Vagina (tissue), 2 donors: ENCODE measurements around the gene LDLRAD3. TPM values are rescaled to one million over a fixed set of nuclear protein-coding genes. Genes with fewer than 3 reads are reported as not detected.

Source experiments
- DNase-seq, 2 donors: peaks; one replicate each; pipeline ENCODE4 v3.0.0-alpha.2; 2017; ENCODE audit errors: extremely low spot score in 2 of 2
- H3K27ac ChIP-seq: fragments of 200-600 bp; sonication (generic); one replicate; pipeline ENCODE4 v1.5.1; 2019
- H3K27me3 ChIP-seq: fragments of 200-600 bp; sonication (generic); one replicate; pipeline ENCODE4 v1.5.1; 2019
- H3K36me3 ChIP-seq, 2 donors: fragments of 200-600 bp; sonication (generic); one replicate each; pipeline ENCODE4 v1.5.1; 2017 to 2019
- H3K4me1 ChIP-seq: fragments of 200-600 bp; sonication (generic); one replicate; pipeline ENCODE4 v1.5.1; 2019
- H3K4me3 ChIP-seq, 2 donors: fragments of 200-600 bp; sonication (generic); 1 replicate in 1 of 2; 2 replicates in 1 of 2; pipeline ENCODE4 v1.5.1; 2016 to 2019
- H3K9me3 ChIP-seq: fragments of 200-600 bp; sonication (generic); one replicate; pipeline ENCODE4 v1.5.1; 2019
- CTCF ChIP-seq, 3 experiments: fragments of 450-650 bp in 2 of 3; fragments of 200-600 bp in 1 of 3; sonication (generic) in 1 of 3; IDR thresholded peaks; one replicate each; pipeline ENCODE4 v1.5.1; 2017 to 2019; ENCODE audit warnings: antibody characterized with exemption in 3 of 3, mild to moderate bottlenecking in 2 of 3, moderate library complexity in 2 of 3
- POLR2A ChIP-seq, 2 donors: fragments of 450-650 bp; IDR thresholded peaks; one replicate each; pipeline ENCODE4 v1.6.1; 2017; ENCODE audit warnings: antibody characterized with exemption in 2 of 2, mild to moderate bottlenecking in 2 of 2, moderate library complexity in 2 of 2
- POLR2AphosphoS5 ChIP-seq, 2 donors: sonication (generic); formaldehyde crosslinking; IDR thresholded peaks; one replicate each; pipeline ENCODE4 v1.9.0; 2017; ENCODE audit warnings: antibody characterized with exemption in 2 of 2, mild to moderate bottlenecking in 2 of 2, low read depth in 1 of 2; ENCODE audit not compliant: insufficient read depth in 1 of 2
- intact Hi-C: fragments of 100-400 bp; cut with DNase I; formaldehyde crosslinking; loops from one replicate; pipeline ENCODE4 v1.15.1; 2023
- total RNA-seq: library from RNA; depleted of rRNA; stranded (reverse); fragments of >200 nt; gene quantifications from one replicate; pipeline ENCODE4 v1.2.3, GENCODE V29; 2016

Gene LDLRAD3
- total RNA-seq, 1 donor from 2014 or later, result 34.4 TPM

GRCh38 chr11:36146437-36146836 lies 202.6 kb downstream of the LDLRAD3 start:
- Histone ChIP-seq H3K9me3 (no peaks in the 10 kb centered on the region), H3K4me3 (no peak overlapping the region), H3K36me3 (no peaks in the 10 kb centered on the region), H3K27me3 (no peaks in the 10 kb centered on the region), H3K27ac (no peak overlapping the region), H3K4me1 (peaks cover 9% of the 10 kb centered on the region)
- intact Hi-C loops, result no loop called here
- DNase-seq, result no peak
- no peak for TF ChIP-seq CTCF (IDR thresholded peaks at IDR 0.05)
- no peak for TF ChIP-seq POLR2A (IDR thresholded peaks at IDR 0.05)
- no peak for TF ChIP-seq POLR2AphosphoS5 (IDR thresholded peaks at IDR 0.05; ENCODE audit: insufficient read depth in 1 of 2, low read depth in 1 of 2)

- Histone ChIP-seq H3K4me1 (peaks cover 9% of the 10 kb centered on the region), H3K27ac (no peak overlapping the region), H3K9me3 (no peaks in the 10 kb centered on the region), H3K27me3 (no peaks in the 10 kb centered on the region), H3K36me3 (no peaks in the 10 kb centered on the region), H3K4me3 (no peak overlapping the region)
- TF ChIP-seq CTCF (IDR thresholded peaks at IDR 0.05), result no peak
- intact Hi-C loops, result no loop called here
- no peak for DNase-seq
Observed at GRCh38 chr11:36147491-36147890, 203.6 kb downstream of the LDLRAD3 start.

- Histone ChIP-seq H3K9me3 (no peaks in the 10 kb centered on the region), H3K27ac (no peak overlapping the region)
- intact Hi-C loops, result no loop called here
Observed at GRCh38 chr11:36148701-36149100, 204.8 kb downstream of the LDLRAD3 start.

GRCh38 chr11:36149538-36150242 lies 205.8 kb downstream of the LDLRAD3 start:
- intact Hi-C loops, result no loop called here
- Histone ChIP-seq H3K27ac (peak overlapping the region; percentile 37), H3K27me3 (no peaks in the 10 kb centered on the region), H3K4me1 (peaks cover 9% of the 10 kb centered on the region), H3K9me3 (no peaks in the 10 kb centered on the region), H3K36me3 (no peaks in the 10 kb centered on the region), H3K4me3 (no peak overlapping the region)
- DNase-seq, result peak in 1 of 2 donors; percentile 91
- TF ChIP-seq CTCF (IDR thresholded peaks at IDR 0.05), result no peak
- TF ChIP-seq POLR2AphosphoS5 (IDR thresholded peaks at IDR 0.05; ENCODE audit: insufficient read depth in 1 of 2, low read depth in 1 of 2), result peak; percentile 46 to 87

More at GRCh38 chr11:36148701-36149100, 204.8 kb downstream of the LDLRAD3 start:
- H3K36me3 ChIP-seq, result no peaks in the 10 kb centered on the region
- TF ChIP-seq POLR2AphosphoS5 (IDR thresholded peaks at IDR 0.05; ENCODE audit: insufficient read depth in 1 of 2, low read depth in 1 of 2) (no peak), CTCF (IDR thresholded peaks at IDR 0.05) (no peak), POLR2A (IDR thresholded peaks at IDR 0.05) (no peak)
- peaks cover 9% of the 10 kb centered on the region for H3K4me1 ChIP-seq
- no peaks in the 10 kb centered on the region for H3K27me3 ChIP-seq
- no peak for DNase-seq
- H3K4me3 ChIP-seq, result no peak overlapping the region

GRCh38 chr11:36150986-36151385 lies 207.1 kb downstream of the LDLRAD3 start:
- DNase-seq, result no peak
- intact Hi-C loops, result no loop called here
- no peak overlapping the region for H3K27ac ChIP-seq
- no peaks in the 10 kb centered on the region for H3K27me3 ChIP-seq
- H3K4me3 ChIP-seq, result no peak overlapping the region
- no peaks in the 10 kb centered on the region for H3K9me3 ChIP-seq
- H3K4me1 ChIP-seq, result peaks cover 17% of the 10 kb centered on the region
- no peaks in the 10 kb centered on the region for H3K36me3 ChIP-seq
- TF ChIP-seq CTCF (IDR thresholded peaks at IDR 0.05) (no peak), POLR2A (IDR thresholded peaks at IDR 0.05) (no peak), POLR2AphosphoS5 (IDR thresholded peaks at IDR 0.05; ENCODE audit: insufficient read depth in 1 of 2, low read depth in 1 of 2) (no peak)
